NCI-H2196 treated with DMSO at 0.1 percent for 48 hours (cell line): ENCODE results near the gene ASB1.

Source experiments
- DNase-seq: peaks from one replicate; lab custom pipeline; 2025; ENCODE audit not compliant: unreplicated experiment; lab: John Stamatoyannopoulos, UW

The ASB1 gene

GRCh38 chr2:238493411-238493810 lies 66.7 kb downstream of the ASB1 start:
- DNase-seq, result no peak

- no peak for DNase-seq
Measured at GRCh38 chr2:238493880-238494572, 67.3 kb downstream of the ASB1 start.

GRCh38 chr2:238494573-238494961 lies 67.8 kb downstream of the ASB1 start:
- DNase-seq, result no peak

- no peak for DNase-seq
Measured at GRCh38 chr2:238495422-238495821, 68.7 kb downstream of the ASB1 start.

GRCh38 chr2:238496756-238497609 lies 70.3 kb downstream of the ASB1 start:
- no peak for DNase-seq

GRCh38 chr2:238497610-238498005 lies 70.9 kb downstream of the ASB1 start:
- DNase-seq, result no peak

GRCh38 chr2:238498188-238498587 lies 71.5 kb downstream of the ASB1 start:
- no peak for DNase-seq

GRCh38 chr2:238498691-238499295 lies 72.1 kb downstream of the ASB1 start:
- DNase-seq, result no peak

- no peak for DNase-seq
Measured at GRCh38 chr2:238499731-238500580, 73.2 kb downstream of the ASB1 start.

GRCh38 chr2:238501311-238501710 lies 74.6 kb downstream of the ASB1 start:
- DNase-seq, result no peak
